HepG2 (cell line): ENCODE data around the gene LTB4R. TPM values are rescaled to one million over a fixed set of nuclear protein-coding genes. Genes with fewer than 3 reads are reported as not detected.

Experiments used
- CC2D1A ChIP-seq: sonication (generic); formaldehyde crosslinking; IDR thresholded peaks from 2 replicates; pipeline ENCODE4 v1.8.1; 2023; ENCODE audit warnings: mild to moderate bottlenecking, missing genetic modification reagents
- DMAP1 ChIP-seq: IDR thresholded peaks from 2 replicates; pipeline ENCODE4 v1.6.1; 2016
- EEA1 ChIP-seq: sonication (generic); formaldehyde crosslinking; IDR thresholded peaks from 2 replicates; pipeline ENCODE4 v1.5.1; 2020; ENCODE audit warnings: mild to moderate bottlenecking, missing genetic modification reagents, borderline replicate concordance
- FOXA3 ChIP-seq: IDR thresholded peaks from 2 replicates; pipeline ENCODE4 v1.6.1; 2016; ENCODE audit warnings: missing genetic modification reagents, missing compliant biosample characterization
- GABPB1 ChIP-seq: IDR thresholded peaks from 2 replicates; pipeline ENCODE4 v1.6.1; 2016; ENCODE audit warnings: mild to moderate bottlenecking, missing genetic modification reagents, moderate library complexity, missing compliant biosample characterization
- NFAT5 ChIP-seq: sonication (generic); formaldehyde crosslinking; IDR thresholded peaks from 2 replicates; pipeline ENCODE4 v1.4.0; 2020; ENCODE audit warnings: missing genetic modification reagents
- NFYB ChIP-seq: sonication (generic); formaldehyde crosslinking; IDR thresholded peaks from 2 replicates; pipeline ENCODE4 v1.4.0; 2020; ENCODE audit warnings: missing genetic modification reagents
- NKX3-1 ChIP-seq: sonication (generic); formaldehyde crosslinking; IDR thresholded peaks from 2 replicates; pipeline ENCODE4 v1.5.0; 2020; ENCODE audit warnings: missing genetic modification reagents
- SETDB1 ChIP-seq: sonication (generic); formaldehyde crosslinking; IDR thresholded peaks from 2 replicates; pipeline ENCODE4 v1.5.1; 2020; ENCODE audit warnings: missing genetic modification reagents, mild to moderate bottlenecking, borderline replicate concordance
- TBX3 ChIP-seq: fragments of 450-650 bp; IDR thresholded peaks from 2 replicates; pipeline ENCODE4 v1.6.1; 2017; ENCODE audit warnings: antibody characterized with exemption, mild to moderate bottlenecking, inconsistent platforms, borderline replicate concordance
- TFE3 ChIP-seq: IDR thresholded peaks from 2 replicates; pipeline ENCODE4 v1.6.1; 2016
- TMF1 ChIP-seq: sonication (generic); formaldehyde crosslinking; IDR thresholded peaks from 2 replicates; pipeline ENCODE4 v1.8.1; 2022; ENCODE audit warnings: low read depth, missing genetic modification reagents
- U2AF2 ChIP-seq: fragments of 200-400 bp; formaldehyde crosslinking; IDR thresholded peaks from 2 replicates; pipeline ENCODE4 v1.6.1; 2017; ENCODE audit warnings: low read depth, mild to moderate bottlenecking, low read length
- ZBED4 ChIP-seq: sonication (generic); formaldehyde crosslinking; IDR thresholded peaks from 2 replicates; pipeline ENCODE4 v1.4.0; 2020; ENCODE audit warnings: missing genetic modification reagents, borderline replicate concordance
- ZNF143 ChIP-seq: sonication (generic); formaldehyde crosslinking; IDR thresholded peaks from 2 replicates; pipeline ENCODE4 v1.4.0; 2020; ENCODE audit warnings: missing genetic modification reagents
- ZNF362 ChIP-seq: sonication (generic); formaldehyde crosslinking; IDR thresholded peaks from 2 replicates; pipeline ENCODE4 v1.4.0; 2020; ENCODE audit warnings: missing genetic modification reagents, mild to moderate bottlenecking, borderline replicate concordance
- ZNF569 ChIP-seq: sonication (generic); formaldehyde crosslinking; IDR thresholded peaks from 2 replicates; pipeline ENCODE4 v1.5.0; 2020; ENCODE audit warnings: mild to moderate bottlenecking, missing genetic modification reagents, moderate library complexity, borderline replicate concordance
- polyA plus RNA-seq, 8 experiments: library from polyadenylated mRNA; depleted of rRNA in 3 of 8; stranded (reverse) in 7 of 8; unstranded in 1 of 8; fragments of >200 nt; fragmentation: Illumina TruSeq in 4 of 8; extraction: Trizol in 4 of 8; gene quantifications; 2 replicates each; pipeline versions ENCODE4 v1.2.1 to v1.2.3, GENCODE V29; 2011 to 2016; ENCODE audit warnings: low read depth in 4 of 8, missing spikeins in 1 of 8, mixed read lengths in 1 of 8; ENCODE audit not compliant: insufficient read depth in 1 of 8
- total RNA-seq, 5 experiments: library from RNA; depleted of rRNA; stranded (reverse); fragments of >200 nt; fragmentation: Illumina TruSeq; extraction: Trizol; gene quantifications; 2 replicates each; pipeline ENCODE4 v1.2.3, GENCODE V29; 2016; ENCODE audit warnings: low read depth in 1 of 5

The LTB4R gene
- total and polyA plus RNA-seq, 2 of the 13 experiments (the other 11 are each of a cell fraction or from before 2014, with no cell fraction given), result 3.2 to 8.2 TPM

GRCh38 chr14:24365600-24366412 lies 54.5 kb downstream of the LTB4R start (continued):
- TF ChIP-seq NKX3-1 (CRISPR knock-in tag) (0 out of 2 replicates have a peak, but pooled peaks have one; percentile 37), EEA1 (CRISPR knock-in tag) (peak; percentile 94; the same call in 1 of the 2 replicates), ZNF569 (CRISPR knock-in tag) (no peak), DMAP1 (CRISPR knock-in tag) (0 out of 2 replicates have a peak, but pooled peaks have one; percentile 25), SETDB1 (CRISPR knock-in tag) (no peak), TFE3 (CRISPR knock-in tag) (peak; percentile 54; the same call in 1 of the 2 replicates), ZBED4 (peak; percentile 68; the same call in 1 of the 2 replicates), TMF1 (no peak; the same call in 1 of the 2 replicates), CC2D1A (no peak), NFAT5 (CRISPR knock-in tag) (0 out of 2 replicates have a peak, but pooled peaks have one; percentile 60), ZNF362 (CRISPR knock-in tag) (0 out of 2 replicates have a peak, but pooled peaks have one; percentile 66), U2AF2 (no peak), GABPB1 (CRISPR knock-in tag) (peak; percentile 70), ZNF143 (CRISPR knock-in tag) (peak; percentile 38; the same call in 1 of the 2 replicates), FOXA3 (peak; percentile 76), NFYB (CRISPR knock-in tag) (peak; percentile 47; the same call in 1 of the 2 replicates), TBX3 (no peak)
